SJSA1 (cell line): ENCODE measurements around the gene PRKN. TPM values are rescaled to one million over a fixed set of nuclear protein-coding genes. Genes with fewer than 3 reads are reported as not detected.

Experiments used
- DNase-seq, 2 experiments: peaks; one replicate each; pipeline ENCODE4 v3.0.0-alpha.2; 2015 to 2020; ENCODE audit warnings: low spot score in 2 of 2, low read depth in 1 of 2
- H3K27ac ChIP-seq: fragments of 250-450 bp; sonication (Bioruptor Pico); 2 replicates; pipeline ENCODE4 v1.5.1; 2020; ENCODE audit warnings: mild to moderate bottlenecking, moderate library complexity
- H3K27me3 ChIP-seq: fragments of 250-450 bp; sonication (Bioruptor Pico); replicated peaks from 2 replicates; pipeline ENCODE4 v1.5.1; 2020; ENCODE audit warnings: mild to moderate bottlenecking, moderate library complexity
- H3K36me3 ChIP-seq: fragments of 250-450 bp; sonication (Bioruptor Pico); 2 replicates; pipeline ENCODE4 v1.5.1; 2020; ENCODE audit warnings: mild to moderate bottlenecking
- H3K4me1 ChIP-seq: fragments of 250-450 bp; sonication (Bioruptor Pico); replicated peaks from 2 replicates; pipeline ENCODE4 v1.6.1; 2021; ENCODE audit warnings: mild to moderate bottlenecking
- H3K4me3 ChIP-seq: fragments of 250-450 bp; sonication (Bioruptor Pico); 2 replicates; pipeline ENCODE4 v1.5.1; 2020; ENCODE audit warnings: mild to moderate bottlenecking
- H3K9me3 ChIP-seq: fragments of 250-450 bp; sonication (Bioruptor Pico); replicated peaks from 2 replicates; pipeline ENCODE4 v1.5.1; 2020; ENCODE audit warnings: mild to moderate bottlenecking
- total RNA-seq: library from RNA; depleted of rRNA; stranded (reverse); fragments of >200 nt; shearing (Covaris generic); gene quantifications from 2 replicates; pipeline ENCODE4 v1.2.3, GENCODE V29; 2014

The PRKN gene
- total RNA-seq, 1 experiment from 2014 or later = not detected

DNA sequence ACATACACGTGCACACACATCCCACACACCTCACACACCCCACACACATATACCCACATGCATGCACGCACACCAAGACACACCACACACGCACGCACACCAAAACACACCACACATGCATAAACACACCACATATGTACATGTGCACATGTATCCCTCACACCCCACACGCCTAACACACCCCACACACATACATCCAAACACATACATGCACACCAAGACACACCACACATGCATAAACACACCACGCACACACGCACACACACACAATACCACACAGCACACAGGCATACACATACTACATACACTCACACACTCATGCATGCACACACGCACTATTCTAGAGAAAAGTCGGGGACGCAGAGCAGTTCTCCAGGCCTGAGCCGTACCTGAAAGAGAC, 671.5 kb downstream of the PRKN start:
- H3K27me3 ChIP-seq = no peaks in the 10 kb centered on the region
- H3K4me1 ChIP-seq = no peaks in the 10 kb centered on the region; the same call in 1 of the 2 replicates
- no peaks in the 10 kb centered on the region; the same call in 1 of the 2 replicates for H3K9me3 ChIP-seq
- no peak overlapping the region for H3K4me3 ChIP-seq
- no peaks in the 10 kb centered on the region for H3K36me3 ChIP-seq
- H3K27ac ChIP-seq = no peak overlapping the region
- DNase-seq = no peak

DNA sequence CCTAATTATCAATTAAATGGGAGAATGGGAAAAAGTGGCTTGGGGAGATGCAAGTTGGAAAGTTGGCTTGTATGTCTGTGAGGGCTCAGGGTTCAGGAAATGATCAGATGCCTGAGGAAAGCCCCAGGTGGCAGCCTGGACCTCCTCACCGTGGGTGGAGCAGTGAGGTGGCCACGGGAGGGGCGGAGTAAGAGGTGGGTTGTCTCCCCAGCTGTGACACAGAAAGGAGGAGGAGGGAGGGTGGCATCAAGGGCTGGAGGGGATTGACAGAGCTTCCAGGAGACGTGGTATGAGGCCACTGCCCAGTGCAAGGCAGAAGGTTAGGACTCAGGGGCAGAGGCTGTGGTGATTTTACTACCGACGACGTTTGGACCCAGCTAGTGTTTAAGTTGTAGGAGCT, 672.2 kb downstream of the PRKN start:
- no peaks in the 10 kb centered on the region for H3K36me3 ChIP-seq
- H3K27ac ChIP-seq = no peak overlapping the region
- DNase-seq = no peak
- no peaks in the 10 kb centered on the region for H3K27me3 ChIP-seq
- H3K4me1 ChIP-seq = no peaks in the 10 kb centered on the region; the same call in 1 of the 2 replicates
- no peaks in the 10 kb centered on the region; the same call in 1 of the 2 replicates for H3K9me3 ChIP-seq
- H3K4me3 ChIP-seq = no peak overlapping the region

DNA sequence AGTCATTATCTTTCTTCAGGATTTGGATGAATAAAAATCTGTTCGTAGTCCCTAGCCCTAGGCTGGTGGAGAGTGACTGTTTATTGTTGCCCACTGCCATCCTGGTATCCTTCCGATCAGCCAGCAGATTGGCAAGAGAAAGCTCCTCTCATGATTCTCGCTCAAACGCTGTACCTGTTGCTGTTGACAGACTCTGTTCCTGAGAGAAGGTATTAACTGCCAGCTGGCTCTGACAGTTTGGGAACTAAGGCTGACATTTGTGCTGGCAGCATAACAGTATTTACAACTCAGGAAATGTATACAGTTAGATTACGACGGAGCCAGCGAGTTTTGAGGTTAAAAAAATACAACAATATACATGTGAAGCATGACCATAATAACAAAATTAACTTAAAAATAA, 674.5 kb downstream of the PRKN start:
- H3K27ac ChIP-seq = no peak overlapping the region
- H3K9me3 ChIP-seq = no peaks in the 10 kb centered on the region; the same call in 1 of the 2 replicates
- H3K4me1 ChIP-seq = no peaks in the 10 kb centered on the region; the same call in 1 of the 2 replicates
- no peak overlapping the region for H3K4me3 ChIP-seq
- H3K36me3 ChIP-seq = no peaks in the 10 kb centered on the region
- no peak for DNase-seq
- no peaks in the 10 kb centered on the region for H3K27me3 ChIP-seq

DNA sequence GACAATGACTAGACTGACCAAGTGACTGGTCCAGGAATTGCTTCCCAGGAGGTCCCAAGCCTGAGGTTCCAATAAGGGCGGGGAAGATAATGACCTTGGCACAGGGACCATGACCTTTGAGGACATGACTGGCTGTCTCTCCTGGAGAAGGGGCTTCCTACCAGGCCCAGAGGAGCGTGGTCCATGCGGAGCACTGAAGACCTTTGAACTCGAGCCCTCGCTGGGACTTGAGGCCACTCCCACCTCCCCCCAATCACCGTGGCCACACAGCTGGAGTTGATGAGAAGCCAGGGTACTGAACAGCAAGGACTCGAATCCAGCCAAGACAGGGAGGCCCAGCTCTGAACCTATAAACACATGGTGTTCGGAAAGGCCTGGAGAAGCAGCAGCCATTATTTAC, 677.0 kb downstream of the PRKN start:
- no peak for DNase-seq
- H3K27ac ChIP-seq = no peak overlapping the region
- no peak overlapping the region for H3K4me3 ChIP-seq
- H3K36me3 ChIP-seq = no peaks in the 10 kb centered on the region
- H3K9me3 ChIP-seq = no peaks in the 10 kb centered on the region; the same call in none of the 2 replicates
- no peaks in the 10 kb centered on the region for H3K4me1 ChIP-seq
- H3K27me3 ChIP-seq = no peaks in the 10 kb centered on the region

DNA sequence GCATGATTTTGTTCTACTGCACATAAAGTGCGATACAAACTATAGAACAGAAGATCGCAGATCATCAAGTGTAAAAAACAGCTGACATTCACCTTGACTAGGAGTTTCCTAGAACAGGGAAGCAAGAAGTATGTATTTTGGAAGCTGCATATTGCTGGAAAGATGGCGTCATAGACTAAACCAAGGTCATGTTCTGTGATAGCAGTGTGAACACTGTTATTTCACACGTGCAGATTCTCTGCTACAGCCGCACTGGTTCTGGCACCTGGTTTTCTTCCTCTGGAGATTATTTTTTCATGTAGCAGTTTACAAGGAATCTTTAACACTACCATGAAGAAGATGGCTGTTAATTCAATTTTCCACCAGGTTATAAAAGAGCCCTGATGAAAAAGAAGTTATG, 681.2 kb downstream of the PRKN start:
- Histone ChIP-seq H3K9me3 (no peaks in the 10 kb centered on the region; the same call in none of the 2 replicates), H3K27me3 (no peaks in the 10 kb centered on the region), H3K4me1 (no peaks in the 10 kb centered on the region), H3K36me3 (no peaks in the 10 kb centered on the region), H3K27ac (no peak overlapping the region), H3K4me3 (no peak overlapping the region)
- no peak for DNase-seq

DNA sequence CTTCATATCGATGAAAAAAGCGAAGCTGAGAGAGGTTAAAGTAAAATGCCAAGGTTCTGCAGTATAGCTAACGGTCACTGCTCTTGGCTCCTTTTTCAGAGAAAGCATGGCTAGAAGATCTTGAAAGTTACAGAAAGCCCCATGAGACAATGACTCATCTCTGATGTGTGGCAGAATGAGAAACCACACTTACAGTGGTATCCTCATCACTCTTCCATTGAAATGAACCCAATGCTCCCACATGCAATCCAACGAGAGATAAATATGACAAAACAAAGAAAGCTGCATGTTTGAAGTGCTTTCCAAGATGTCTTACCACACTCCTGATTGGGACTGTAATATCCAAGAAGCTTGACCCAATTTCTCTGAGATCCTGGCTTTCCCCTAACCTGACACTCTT, 694.9 kb downstream of the PRKN start:
- H3K4me3 ChIP-seq = no peak overlapping the region
- no peaks in the 10 kb centered on the region for H3K27me3 ChIP-seq
- no peak for DNase-seq
- no peak overlapping the region for H3K27ac ChIP-seq
- H3K4me1 ChIP-seq = no peaks in the 10 kb centered on the region
- H3K36me3 ChIP-seq = no peaks in the 10 kb centered on the region
- H3K9me3 ChIP-seq = peaks cover 7% of the 10 kb centered on the region; the same call in 1 of the 2 replicates

DNA sequence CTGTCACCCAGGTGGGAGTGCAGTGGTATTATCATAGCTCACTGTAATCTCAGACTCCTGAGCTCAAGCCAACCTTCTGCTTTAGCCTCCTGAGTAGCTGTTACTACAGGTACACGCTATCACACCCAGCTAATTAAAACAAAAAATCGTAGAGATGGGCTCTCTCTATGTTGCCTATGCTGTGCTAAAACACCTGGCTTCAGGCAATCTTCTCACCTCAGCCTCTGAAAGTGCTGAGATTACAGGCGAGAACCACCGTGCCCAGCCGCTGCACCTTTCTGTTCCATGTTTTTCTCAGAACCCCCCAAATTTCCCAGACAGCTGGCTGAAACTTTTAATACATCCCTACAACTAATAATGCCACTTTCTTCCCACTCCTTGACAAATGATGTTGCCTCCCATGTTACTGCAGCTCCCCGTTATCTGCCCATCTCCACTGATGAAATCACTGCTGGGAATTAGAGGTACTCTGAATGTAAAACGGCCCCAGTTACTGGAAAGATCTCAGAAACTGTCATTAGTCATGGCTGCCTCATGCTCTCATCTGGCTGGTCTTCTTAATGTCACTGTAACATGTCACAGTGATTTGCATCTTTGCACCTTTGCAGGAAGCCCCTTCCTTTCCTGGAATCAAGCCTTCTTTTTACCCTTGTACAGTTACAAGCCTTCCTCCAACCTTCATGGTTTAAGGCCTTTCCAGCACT, 697.5 kb downstream of the PRKN start:
- H3K4me1 ChIP-seq = no peaks in the 10 kb centered on the region
- H3K27ac ChIP-seq = no peak overlapping the region
- H3K36me3 ChIP-seq = no peaks in the 10 kb centered on the region
- no peak overlapping the region for H3K4me3 ChIP-seq
- no peak for DNase-seq
- H3K9me3 ChIP-seq = peaks cover 9% of the 10 kb centered on the region; the same call in 1 of the 2 replicates
- no peaks in the 10 kb centered on the region for H3K27me3 ChIP-seq

DNA sequence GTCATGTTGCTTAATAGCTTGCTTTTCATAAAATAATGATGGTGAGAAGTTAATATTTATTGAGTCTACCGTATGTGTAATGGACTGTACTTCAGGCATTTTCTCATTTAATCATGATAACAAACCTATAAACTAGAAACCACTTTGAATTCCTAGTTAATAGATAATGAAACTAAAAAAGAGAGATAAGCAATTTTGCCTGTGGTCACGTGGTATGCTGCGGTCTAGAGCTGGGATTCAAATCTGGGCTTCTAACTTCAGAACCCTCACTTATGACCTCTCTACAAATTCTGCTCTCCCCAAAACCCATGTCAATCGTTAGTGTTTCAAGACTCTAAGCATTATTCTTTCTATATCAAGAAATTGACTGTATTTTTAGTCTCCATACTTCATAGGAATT, 700.7 kb downstream of the PRKN start:
- no peak for DNase-seq
- Histone ChIP-seq H3K36me3 (no peaks in the 10 kb centered on the region), H3K4me1 (no peaks in the 10 kb centered on the region), H3K9me3 (peaks cover 8% of the 10 kb centered on the region; the same call in 1 of the 2 replicates), H3K27ac (no peak overlapping the region), H3K4me3 (no peak overlapping the region), H3K27me3 (no peaks in the 10 kb centered on the region)

DNA sequence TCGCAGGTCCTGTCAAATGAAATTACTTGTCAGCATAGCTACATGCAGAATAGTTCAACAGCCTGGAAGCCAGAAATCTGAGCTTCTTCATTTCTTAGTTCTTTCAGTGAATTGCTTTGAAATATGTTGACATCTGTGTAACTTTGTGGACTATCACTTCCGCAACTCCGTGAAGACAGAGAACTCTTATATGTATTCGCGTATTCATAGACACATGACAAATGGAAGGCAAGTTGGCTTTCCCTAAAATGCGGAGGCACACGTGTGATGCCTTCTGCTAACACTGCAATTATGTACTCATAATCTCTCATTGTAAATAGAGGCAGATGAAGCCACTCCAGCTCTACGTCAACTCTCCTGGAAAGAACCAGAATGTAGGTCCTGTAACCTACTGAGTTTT, 701.5 kb downstream of the PRKN start:
- no peak for DNase-seq
- Histone ChIP-seq H3K36me3 (no peaks in the 10 kb centered on the region), H3K9me3 (peaks cover 5% of the 10 kb centered on the region; the same call in 1 of the 2 replicates), H3K27ac (no peak overlapping the region), H3K4me3 (no peak overlapping the region), H3K4me1 (no peaks in the 10 kb centered on the region), H3K27me3 (no peaks in the 10 kb centered on the region)

DNA sequence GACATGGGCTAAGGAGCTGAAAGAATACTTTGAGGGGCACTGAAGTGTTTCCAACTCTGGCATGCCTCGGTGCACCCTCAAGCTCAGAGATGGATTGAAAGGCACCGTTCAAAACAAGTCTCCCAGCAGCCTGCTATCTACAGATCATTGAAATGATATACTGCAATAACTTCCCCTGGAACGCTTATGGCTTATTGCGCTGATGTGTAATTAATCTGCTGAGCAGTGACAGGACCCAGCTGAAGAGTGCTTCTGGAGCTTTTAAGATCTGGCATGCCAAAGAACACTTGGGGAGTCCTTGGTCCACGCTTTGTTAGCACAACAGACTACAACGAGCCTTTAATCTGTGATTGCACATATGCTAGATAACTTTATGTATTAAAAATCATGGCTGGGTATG, 708.2 kb downstream of the PRKN start:
- Histone ChIP-seq H3K4me3 (no peak overlapping the region), H3K9me3 (no peaks in the 10 kb centered on the region; the same call in 1 of the 2 replicates)

DNA sequence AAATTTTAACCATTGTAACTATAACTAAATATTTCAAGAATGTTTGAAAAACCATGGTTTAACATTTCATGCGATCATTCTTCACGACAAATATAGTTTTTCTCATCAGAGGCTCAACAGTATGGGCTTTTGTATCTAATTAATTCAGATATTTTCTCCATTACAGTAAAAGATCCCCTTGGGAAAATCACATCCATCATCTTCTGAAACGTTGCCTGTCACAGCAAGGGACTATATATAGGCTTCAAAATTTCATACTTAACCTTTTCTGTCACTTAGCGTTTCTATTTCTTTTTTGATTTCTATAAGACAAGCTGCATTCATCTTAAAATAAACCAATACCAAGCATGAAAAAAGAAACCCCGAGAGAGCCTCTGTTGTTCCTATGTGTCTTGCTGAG, 710.0 kb downstream of the PRKN start:
- Histone ChIP-seq H3K9me3 (no peaks in the 10 kb centered on the region; the same call in 1 of the 2 replicates), H3K27me3 (no peaks in the 10 kb centered on the region), H3K36me3 (no peaks in the 10 kb centered on the region), H3K4me1 (no peaks in the 10 kb centered on the region), H3K27ac (no peak overlapping the region), H3K4me3 (no peak overlapping the region)
- no peak for DNase-seq

More for the DNA sequence above, 708.2 kb downstream of the PRKN start:
- Histone ChIP-seq H3K27ac (no peak overlapping the region), H3K36me3 (no peaks in the 10 kb centered on the region), H3K4me1 (no peaks in the 10 kb centered on the region), H3K27me3 (no peaks in the 10 kb centered on the region)
- no peak for DNase-seq

DNA sequence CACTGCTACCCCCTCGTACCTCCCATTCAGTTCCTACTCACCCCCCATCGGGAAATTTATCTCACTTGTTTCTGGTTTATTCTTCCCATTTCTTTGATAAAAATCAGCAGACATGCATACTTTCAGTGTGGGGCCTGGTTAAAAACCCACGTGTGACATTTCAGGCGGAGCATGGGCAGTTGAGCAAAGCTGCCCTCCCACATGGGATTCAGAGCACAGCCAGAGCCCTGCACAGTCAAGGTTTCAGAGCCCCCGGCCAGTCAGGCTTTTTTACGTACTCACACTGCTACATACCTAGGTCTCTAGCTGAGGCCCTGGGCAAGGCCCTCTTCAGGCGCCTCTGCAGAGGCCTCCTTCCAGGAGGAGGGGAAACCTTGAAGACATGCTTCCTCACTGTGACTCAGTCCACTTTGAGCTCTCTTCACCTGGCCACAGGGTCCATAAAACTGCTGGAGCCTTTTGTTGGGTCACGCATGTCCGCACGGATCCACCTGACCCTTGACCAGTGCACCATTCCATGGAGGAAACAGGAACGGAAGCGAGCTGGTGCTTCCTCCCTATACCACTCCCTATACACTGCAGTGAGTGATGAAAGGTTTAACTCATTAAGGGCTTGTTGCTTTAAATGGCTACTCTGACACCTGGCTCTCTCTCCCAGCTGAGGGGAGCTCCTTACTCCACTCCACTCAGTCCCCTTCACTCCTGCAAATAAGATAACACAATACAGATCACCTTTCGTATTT, 713.3 kb downstream of the PRKN start:
- no peak overlapping the region for H3K4me3 ChIP-seq
- no peaks in the 10 kb centered on the region for H3K27me3 ChIP-seq
- no peaks in the 10 kb centered on the region; the same call in 1 of the 2 replicates for H3K9me3 ChIP-seq
- H3K36me3 ChIP-seq = no peaks in the 10 kb centered on the region
- H3K4me1 ChIP-seq = no peaks in the 10 kb centered on the region
- H3K27ac ChIP-seq = no peak overlapping the region
- no peak for DNase-seq

DNA sequence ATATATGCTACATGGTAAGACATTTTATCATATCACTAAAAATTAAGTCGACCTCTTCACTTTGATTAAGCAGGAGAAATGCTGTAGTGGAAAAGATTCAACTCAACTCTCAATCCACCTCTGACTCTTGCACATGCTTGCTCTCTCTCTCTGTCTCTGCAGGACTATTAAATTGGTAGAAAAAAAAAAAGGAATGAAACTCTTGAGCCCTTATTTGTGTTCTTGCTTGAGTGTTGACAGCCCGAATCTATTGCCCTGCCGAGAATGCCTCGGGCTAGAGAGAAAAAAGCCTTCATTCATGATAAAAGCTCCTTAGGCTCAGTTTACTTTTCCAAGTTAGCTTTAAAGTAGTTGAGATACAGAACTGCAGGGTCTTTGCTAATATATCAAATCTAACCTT, 722.2 kb downstream of the PRKN start:
- H3K9me3 ChIP-seq = no peaks in the 10 kb centered on the region; the same call in 1 of the 2 replicates
- H3K27ac ChIP-seq = no peak overlapping the region
- H3K4me3 ChIP-seq = no peak overlapping the region
- no peaks in the 10 kb centered on the region for H3K4me1 ChIP-seq
- no peaks in the 10 kb centered on the region for H3K36me3 ChIP-seq
- no peak for DNase-seq
- H3K27me3 ChIP-seq = no peaks in the 10 kb centered on the region

DNA sequence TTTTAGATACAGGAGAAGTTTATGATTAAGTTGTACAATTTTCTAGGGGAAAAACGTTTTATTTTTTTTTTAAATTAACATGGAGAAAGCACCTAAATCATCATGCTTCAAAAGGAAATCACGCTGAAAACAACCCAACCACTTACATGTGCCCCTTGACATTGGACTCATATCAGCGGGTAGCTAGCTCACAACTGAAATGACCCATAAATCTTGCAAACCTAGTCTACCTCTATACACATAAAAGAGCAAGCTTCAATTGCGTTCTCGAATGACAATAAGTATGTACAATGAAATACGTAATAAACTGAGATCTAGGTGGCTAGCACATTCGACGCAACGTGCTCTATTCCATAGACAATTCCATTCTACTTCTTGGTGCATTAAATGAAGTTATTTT, 730.8 kb downstream of the PRKN start:
- H3K4me1 ChIP-seq = no peaks in the 10 kb centered on the region
- H3K27me3 ChIP-seq = no peaks in the 10 kb centered on the region
- no peaks in the 10 kb centered on the region for H3K36me3 ChIP-seq
- no peak for DNase-seq
- peaks cover 2% of the 10 kb centered on the region; the same call in 1 of the 2 replicates for H3K9me3 ChIP-seq
- no peak overlapping the region for H3K27ac ChIP-seq
- H3K4me3 ChIP-seq = no peak overlapping the region
